ENCODE results near the gene MTHFSD.

MTHFSD gene

GRCh38 chr16:86545954-86546637 lies 8.9 kb downstream of the MTHFSD start:
- H3K36me3 ChIP-seq (ENCODE audit: low read depth), result peaks cover 71% of the 10 kb centered on the region
- TF ChIP-seq CTCF (IDR thresholded peaks at IDR 0.05; ENCODE audit: poor library complexity, severe bottlenecking), result no peak
- ATAC-seq (ENCODE audit: low read depth), result no peak
- H3K4me3 ChIP-seq (ENCODE audit: severe bottlenecking), result no peak overlapping the region
- H3K27me3 ChIP-seq (ENCODE audit: insufficient read depth, poor library complexity, severe bottlenecking), result no peaks in the 10 kb centered on the region
- H3K27ac ChIP-seq (ENCODE audit: poor library complexity, severe bottlenecking), result no peak overlapping the region
- H3K4me1 ChIP-seq (ENCODE audit: insufficient read depth, poor library complexity, severe bottlenecking), result no peaks in the 10 kb centered on the region
- no peak for DNase-seq (ENCODE audit: low spot score)
- no peaks in the 10 kb centered on the region for H3K9me3 ChIP-seq (ENCODE audit: severe bottlenecking)

GRCh38 chr16:86545481-86545880 lies 9.6 kb downstream of the MTHFSD start:
- H3K4me1 ChIP-seq (ENCODE audit: insufficient read depth, poor library complexity, severe bottlenecking), result no peaks in the 10 kb centered on the region
- ATAC-seq (ENCODE audit: low read depth), result no peak
- H3K27ac ChIP-seq (ENCODE audit: poor library complexity, severe bottlenecking), result no peak overlapping the region
- peaks cover 71% of the 10 kb centered on the region for H3K36me3 ChIP-seq (ENCODE audit: low read depth)
- TF ChIP-seq CTCF (IDR thresholded peaks at IDR 0.05; ENCODE audit: poor library complexity, severe bottlenecking), result no peak
- no peak for DNase-seq (ENCODE audit: low spot score)
- no peak overlapping the region for H3K4me3 ChIP-seq (ENCODE audit: severe bottlenecking)
- no peaks in the 10 kb centered on the region for H3K27me3 ChIP-seq (ENCODE audit: insufficient read depth, poor library complexity, severe bottlenecking)
- H3K9me3 ChIP-seq (ENCODE audit: severe bottlenecking), result no peaks in the 10 kb centered on the region

GRCh38 chr16:86542756-86543750 lies 12.0 kb downstream of the MTHFSD start:
- no peak overlapping the region for H3K4me3 ChIP-seq (ENCODE audit: severe bottlenecking)
- no peak for DNase-seq (ENCODE audit: low spot score)
- no peaks in the 10 kb centered on the region for H3K4me1 ChIP-seq (ENCODE audit: insufficient read depth, poor library complexity, severe bottlenecking)
- ATAC-seq (ENCODE audit: low read depth), result no peak
- H3K27ac ChIP-seq (ENCODE audit: poor library complexity, severe bottlenecking), result no peak overlapping the region
- no peaks in the 10 kb centered on the region for H3K9me3 ChIP-seq (ENCODE audit: severe bottlenecking)
- peaks cover 79% of the 10 kb centered on the region for H3K36me3 ChIP-seq (ENCODE audit: low read depth)
- TF ChIP-seq CTCF (IDR thresholded peaks at IDR 0.05; ENCODE audit: poor library complexity, severe bottlenecking), result no peak
- H3K27me3 ChIP-seq (ENCODE audit: insufficient read depth, poor library complexity, severe bottlenecking), result no peaks in the 10 kb centered on the region

GRCh38 chr16:86541560-86541959 lies 13.5 kb downstream of the MTHFSD start:
- peaks cover 76% of the 10 kb centered on the region for H3K36me3 ChIP-seq (ENCODE audit: low read depth)
- DNase-seq (ENCODE audit: low spot score), result no peak
- no peaks in the 10 kb centered on the region for H3K4me1 ChIP-seq (ENCODE audit: insufficient read depth, poor library complexity, severe bottlenecking)
- H3K27me3 ChIP-seq (ENCODE audit: insufficient read depth, poor library complexity, severe bottlenecking), result no peaks in the 10 kb centered on the region
- no peak overlapping the region for H3K4me3 ChIP-seq (ENCODE audit: severe bottlenecking)
- no peak for ATAC-seq (ENCODE audit: low read depth)
- no peak overlapping the region for H3K27ac ChIP-seq (ENCODE audit: poor library complexity, severe bottlenecking)
- no peak for TF ChIP-seq CTCF (IDR thresholded peaks at IDR 0.05; ENCODE audit: poor library complexity, severe bottlenecking)
- no peaks in the 10 kb centered on the region for H3K9me3 ChIP-seq (ENCODE audit: severe bottlenecking)
